Neuronal stem cell (in vitro differentiated cells): Measurements from ENCODE around the gene REN.

Experiments used
- DNase-seq: peaks from one replicate; pipeline ENCODE4 v3.0.0-alpha.2; 2013; ENCODE audit warnings: low spot score
- H2AFZ ChIP-seq: one replicate; pipeline ENCODE4 v1.6.1; 2013; ENCODE audit warnings: mild to moderate bottlenecking, low read length, inconsistent platforms
- H2AK5ac ChIP-seq: 2 replicates; pipeline ENCODE4 v1.6.1; 2013; ENCODE audit warnings: low read depth, mild to moderate bottlenecking, inconsistent platforms, low read length, moderate library complexity, mixed read lengths
- H2BK120ac ChIP-seq: 2 replicates; pipeline ENCODE4 v1.6.1; 2013; ENCODE audit warnings: low read depth, mild to moderate bottlenecking, inconsistent platforms, low read length, moderate library complexity, mixed read lengths
- H2BK12ac ChIP-seq: one replicate; pipeline ENCODE4 v1.6.1; 2013; ENCODE audit warnings: low read length, inconsistent platforms
- H2BK15ac ChIP-seq: 2 replicates; pipeline ENCODE4 v1.6.1; 2013; ENCODE audit warnings: mild to moderate bottlenecking, low read length, inconsistent platforms, mixed read lengths
- H2BK5ac ChIP-seq: one replicate; pipeline ENCODE4 v1.6.1; 2013; ENCODE audit warnings: inconsistent platforms, mild to moderate bottlenecking, low read length, moderate library complexity
- H3K14ac ChIP-seq: one replicate; pipeline ENCODE4 v1.6.1; 2013; ENCODE audit warnings: low read length, inconsistent platforms
- H3K18ac ChIP-seq: 2 replicates; pipeline ENCODE4 v1.6.1; 2013; ENCODE audit warnings: low read length, inconsistent platforms
- H3K23ac ChIP-seq: 2 replicates; pipeline ENCODE4 v1.6.1; 2013; ENCODE audit warnings: low read depth, mild to moderate bottlenecking, mixed read lengths, low read length, inconsistent platforms; ENCODE audit not compliant: poor library complexity
- H3K27ac ChIP-seq: replicated peaks from 3 replicates; pipeline ENCODE4 v1.5.1; 2013; ENCODE audit warnings: low read length, inconsistent platforms
- H3K27me3 ChIP-seq, 3 experiments: 2 replicates each; pipeline ENCODE4 v1.6.1; 2013; ENCODE audit warnings: low read length in 3 of 3, mild to moderate bottlenecking in 2 of 3, inconsistent platforms in 1 of 3, low read depth in 1 of 3, mixed read lengths in 1 of 3, moderate library complexity in 1 of 3; ENCODE audit not compliant: control insufficient read depth in 3 of 3, insufficient read depth in 3 of 3
- H3K36me3 ChIP-seq, 2 donors: replicated peaks in 1 of 2; 2 replicates each; pipeline ENCODE4 v1.6.1; 2013; ENCODE audit warnings: low read length in 2 of 2; ENCODE audit not compliant: control insufficient read depth in 2 of 2, insufficient read depth in 2 of 2
- H3K4ac ChIP-seq: 2 replicates; pipeline ENCODE4 v1.6.1; 2013; ENCODE audit warnings: inconsistent platforms, mild to moderate bottlenecking, low read length, moderate library complexity
- H3K4me1 ChIP-seq, 2 donors: 1 replicate in 1 of 2; 2 replicates in 1 of 2; pipeline ENCODE4 v1.6.1; 2013; ENCODE audit warnings: low read length in 2 of 2, low read depth in 1 of 2; ENCODE audit not compliant: control insufficient read depth in 2 of 2, insufficient read depth in 1 of 2
- H3K4me2 ChIP-seq: one replicate; pipeline ENCODE4 v1.6.1; 2013; ENCODE audit warnings: mild to moderate bottlenecking, low read length, inconsistent platforms; ENCODE audit not compliant: insufficient read depth, poor library complexity, severe bottlenecking
- H3K4me3 ChIP-seq, 2 donors: 2 replicates each; pipeline ENCODE4 v1.5.1; 2013; ENCODE audit warnings: low read length in 2 of 2, mild to moderate bottlenecking in 2 of 2, inconsistent platforms in 1 of 2, moderate library complexity in 1 of 2
- H3K79me1 ChIP-seq: one replicate; pipeline ENCODE4 v1.6.1; 2013; ENCODE audit warnings: low read depth, mild to moderate bottlenecking, inconsistent platforms, low read length, moderate library complexity
- H3K9ac ChIP-seq: one replicate; pipeline ENCODE4 v1.6.1; 2013; ENCODE audit warnings: mild to moderate bottlenecking, low read depth, low read length, inconsistent platforms; ENCODE audit not compliant: poor library complexity
- H3K9me3 ChIP-seq, 2 donors: replicated peaks in 1 of 2; 2 replicates each; pipeline versions ENCODE3 to v1.6.1; 2013; ENCODE audit warnings: low read length in 2 of 2, mild to moderate bottlenecking in 2 of 2, inconsistent platforms in 1 of 2, low read depth in 1 of 2, mixed read lengths in 1 of 2, moderate library complexity in 1 of 2; ENCODE audit not compliant: control insufficient read depth in 2 of 2, insufficient read depth in 1 of 2
- H4K8ac ChIP-seq: one replicate; pipeline ENCODE4 v1.6.1; 2013; ENCODE audit warnings: low read depth, mild to moderate bottlenecking, inconsistent platforms, low read length, moderate library complexity
- H4K91ac ChIP-seq: one replicate; pipeline ENCODE4 v1.6.1; 2013; ENCODE audit warnings: low read length, low read depth, mild to moderate bottlenecking, inconsistent platforms; ENCODE audit not compliant: poor library complexity
- WGBS, 2 donors: extraction: QIAGEN DNeasy Blood & Tissue Kit; methylation state at CpG; one replicate each; pipeline ENCODE4 v1.1.7; 2013; ENCODE audit warnings: missing lambda C conversion rate in 2 of 2, mixed read lengths in 1 of 2; ENCODE audit not compliant: insufficient read length in 2 of 2, insufficient replicate concordance in 1 of 2; ENCODE audit errors: extremely low coverage in 2 of 2; 5-methylcytosine and 5-hydroxymethylcytosine counted together

REN gene

DNA sequence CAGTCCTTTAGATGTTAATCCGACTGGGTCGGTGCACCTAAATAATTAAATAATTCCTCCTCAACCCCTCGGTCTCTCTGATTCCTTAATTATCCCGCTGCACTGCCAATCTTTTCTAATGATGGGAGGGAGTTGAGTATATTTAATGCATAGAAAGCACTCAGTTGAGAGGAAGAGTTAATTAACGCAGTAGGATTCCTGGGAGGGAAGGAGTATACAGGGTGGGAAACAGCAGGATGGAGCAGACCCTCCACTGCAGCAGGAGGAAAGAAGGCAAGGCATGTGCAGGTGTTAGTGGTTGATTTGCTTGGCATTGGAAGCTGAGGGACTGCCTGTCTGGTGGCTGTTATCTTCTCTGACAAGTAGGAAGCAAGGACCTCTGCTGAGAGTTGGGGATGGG, 9.9 kb upstream of the REN start:
- Histone ChIP-seq H3K9me3 (no peaks in the 10 kb centered on the region), H3K4me3 (no peak overlapping the region), H3K18ac (no peak overlapping the region), H3K9ac (no peak overlapping the region), H3K36me3 (no peaks in the 10 kb centered on the region), H4K91ac (no peak overlapping the region), H2BK120ac (no peak overlapping the region), H2BK15ac (no peak overlapping the region), H2AFZ (no peak overlapping the region), H3K27me3 (peaks cover 0 to 54% (median 0%) of the 10 kb centered on the region in 3 experiments), H3K79me1 (no peaks in the 10 kb centered on the region), H3K14ac (no peak overlapping the region), H3K27ac (no peak overlapping the region), H3K4me2 (no peak overlapping the region), H2BK12ac (no peak overlapping the region), H3K4ac (no peak overlapping the region), H2AK5ac (no peak overlapping the region), H2BK5ac (no peak overlapping the region), H3K4me1 (peaks cover 0 to 2% of the 10 kb centered on the region in 2 donors), H3K23ac (no peak overlapping the region), H4K8ac (no peak overlapping the region)
- no CpG with 5 or more reads among the region's 5 CpGs for WGBS, 2 donors
- no peak for DNase-seq

DNA sequence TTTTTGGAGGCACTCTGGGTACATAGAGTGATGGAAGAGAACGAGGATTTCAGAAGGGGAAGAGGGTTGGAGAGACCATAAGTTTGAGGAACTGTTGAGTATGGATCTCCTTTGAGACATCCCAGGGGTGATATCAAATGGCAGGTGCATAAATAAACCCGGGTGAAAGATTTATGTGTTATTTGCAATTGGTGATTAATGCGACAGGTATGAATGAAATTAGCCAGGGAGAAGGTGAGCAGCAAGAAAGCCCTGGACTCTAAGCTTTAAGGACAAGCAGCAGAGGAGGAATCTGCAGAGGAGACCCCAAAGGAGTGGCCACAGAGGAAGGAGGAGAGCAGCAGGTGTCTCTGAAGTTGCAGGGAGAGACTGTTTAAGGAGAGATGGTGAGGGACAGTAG, 8.8 kb upstream of the REN start:
- no peak overlapping the region for H2BK12ac ChIP-seq
- H3K9me3 ChIP-seq: peaks cover 0 to 9% of the 10 kb centered on the region in 2 donors
- H2BK120ac ChIP-seq: no peak overlapping the region
- H3K18ac ChIP-seq: no peak overlapping the region
- no peak overlapping the region for H2AK5ac ChIP-seq
- 100% methylated on average over 1 of the region's 3 CpGs; no CpG with 5 or more reads in 1 of the 2 donors for WGBS, 2 donors
- no peak overlapping the region for H2AFZ ChIP-seq
- no peak for DNase-seq
- H3K79me1 ChIP-seq: no peaks in the 10 kb centered on the region
- no peak overlapping the region for H3K9ac ChIP-seq
- H3K4me1 ChIP-seq: peaks cover 0 to 2% of the 10 kb centered on the region in 2 donors
- peaks cover 0 to 54% (median 0%) of the 10 kb centered on the region in 3 experiments for H3K27me3 ChIP-seq
- H4K8ac ChIP-seq: no peak overlapping the region
- H4K91ac ChIP-seq: no peak overlapping the region
- H3K36me3 ChIP-seq: no peaks in the 10 kb centered on the region
- no peak overlapping the region for H3K4me2 ChIP-seq
- H3K23ac ChIP-seq: no peak overlapping the region
- H3K14ac ChIP-seq: no peak overlapping the region
- no peak overlapping the region for H3K4me3 ChIP-seq
- H3K4ac ChIP-seq: no peak overlapping the region
- H3K27ac ChIP-seq: no peak overlapping the region
- no peak overlapping the region for H2BK5ac ChIP-seq
- H2BK15ac ChIP-seq: no peak overlapping the region

DNA sequence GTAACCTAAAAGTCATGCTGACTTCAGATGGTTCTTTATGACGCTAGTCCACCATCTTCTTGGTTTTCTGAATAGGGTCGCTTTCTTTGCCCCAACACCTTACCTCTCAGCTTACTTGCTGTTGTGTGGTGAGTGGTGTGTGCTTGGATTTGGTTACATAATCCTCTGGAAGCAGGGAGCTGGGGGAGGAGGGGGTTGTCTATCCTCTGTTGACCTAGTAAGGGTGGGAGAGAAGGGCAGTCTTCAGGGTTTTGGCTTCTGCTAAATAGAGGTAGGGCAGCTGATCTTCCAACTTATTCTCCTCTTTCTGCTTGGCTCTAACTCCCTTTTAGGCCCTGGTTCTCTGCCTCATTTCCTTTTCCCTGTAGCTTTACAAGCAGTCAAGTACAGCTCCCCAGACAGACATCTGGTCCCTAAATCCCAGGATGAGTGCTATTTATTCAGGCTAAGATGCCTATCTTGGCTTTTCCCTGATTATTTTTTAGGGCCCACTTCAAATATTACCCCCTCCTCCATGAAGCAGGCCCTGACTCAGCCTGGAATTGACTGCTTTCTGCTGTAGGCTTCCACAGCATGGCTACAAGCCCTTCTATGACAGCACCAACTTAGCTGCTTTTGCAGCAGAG, 6.4 kb upstream of the REN start:
- Histone ChIP-seq H2BK5ac (no peak overlapping the region), H3K27me3 (peaks cover 0 to 41% (median 0%) of the 10 kb centered on the region in 3 experiments), H3K14ac (no peak overlapping the region), H3K4ac (no peak overlapping the region), H3K9ac (no peak overlapping the region), H2BK15ac (no peak overlapping the region), H3K4me1 (peaks cover 0 to 2% of the 10 kb centered on the region in 2 donors), H2AFZ (no peak overlapping the region), H3K27ac (no peak overlapping the region), H2BK120ac (no peak overlapping the region), H3K4me2 (no peak overlapping the region), H3K79me1 (no peaks in the 10 kb centered on the region), H3K4me3 (no peak overlapping the region), H3K23ac (no peak overlapping the region), H4K8ac (no peak overlapping the region), H2AK5ac (no peak overlapping the region), H4K91ac (no peak overlapping the region), H2BK12ac (no peak overlapping the region), H3K9me3 (peaks cover 2 to 18% of the 10 kb centered on the region in 2 donors), H3K36me3 (no peaks in the 10 kb centered on the region), H3K18ac (no peak overlapping the region)
- no peak for DNase-seq
- no CpG with 5 or more reads among the region's 2 CpGs for WGBS, 2 donors

DNA sequence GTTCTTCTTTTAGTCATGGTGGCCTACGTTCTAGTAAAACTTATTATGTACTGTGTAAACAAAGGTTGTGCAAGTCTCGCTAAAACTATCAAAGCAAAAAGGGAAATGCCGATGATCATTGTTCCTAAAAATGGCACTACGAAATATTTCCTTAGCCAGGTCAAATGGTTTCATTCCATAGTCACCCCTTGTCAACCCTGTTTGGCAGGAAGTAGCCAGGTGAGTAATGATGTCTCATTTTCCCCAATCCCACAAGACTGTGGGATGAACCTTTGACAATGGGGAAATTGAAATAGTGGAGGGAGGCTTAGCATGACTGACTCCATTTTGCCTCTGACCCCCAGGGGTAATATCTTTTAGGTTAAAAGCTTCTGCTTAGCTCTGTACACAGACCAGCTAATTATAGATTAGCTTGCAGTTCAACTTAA, 5.6 kb upstream of the REN start:
- no peak overlapping the region for H3K18ac ChIP-seq
- H2BK12ac ChIP-seq: no peak overlapping the region
- no peak overlapping the region for H2BK120ac ChIP-seq
- no peak overlapping the region for H3K14ac ChIP-seq
- H3K9ac ChIP-seq: no peak overlapping the region
- H3K4me2 ChIP-seq: no peak overlapping the region
- no peak for DNase-seq
- H3K9me3 ChIP-seq: peaks cover 2 to 18% of the 10 kb centered on the region in 2 donors
- peaks cover 0 to 2% of the 10 kb centered on the region in 2 donors for H3K4me1 ChIP-seq
- H4K91ac ChIP-seq: no peak overlapping the region
- H2BK5ac ChIP-seq: no peak overlapping the region
- no peak overlapping the region for H2BK15ac ChIP-seq
- WGBS, 2 donors: no CpG with 5 or more reads among the region's 4 CpGs
- no peak overlapping the region for H3K23ac ChIP-seq
- no peak overlapping the region for H2AFZ ChIP-seq
- H3K4ac ChIP-seq: no peak overlapping the region
- no peaks in the 10 kb centered on the region for H3K36me3 ChIP-seq
- no peak overlapping the region for H4K8ac ChIP-seq
- no peak overlapping the region for H3K27ac ChIP-seq
- H3K27me3 ChIP-seq: peaks cover 0 to 34% (median 0%) of the 10 kb centered on the region in 3 experiments
- H3K4me3 ChIP-seq: no peak overlapping the region
- no peak overlapping the region for H2AK5ac ChIP-seq
- H3K79me1 ChIP-seq: no peaks in the 10 kb centered on the region
